B cell (primary cell): ENCODE data around the gene AUTS2.

Experiments used
- CTCF ChIP-seq: fragments of 200-600 bp; IDR thresholded peaks from one replicate; pipeline ENCODE4 v1.8.0; 2022; ENCODE audit warnings: antibody characterized with exemption, mild to moderate bottlenecking
- EZH2 ChIP-seq: IDR thresholded peaks from 2 replicates; pipeline ENCODE4 v1.6.1; 2012; ENCODE audit warnings: borderline replicate concordance, low read depth, mild to moderate bottlenecking, moderate library complexity, low read length; ENCODE audit not compliant: insufficient read depth, poor library complexity, severe bottlenecking

GRCh38 chr7:70472601-70473237 is 874.4 kb downstream of the AUTS2 start:
- TF ChIP-seq EZH2 (no peak), CTCF (no peak)
